Daoy (cell line): ENCODE measurements around the gene DUSP7. TPM values are rescaled to one million over a fixed set of nuclear protein-coding genes. Genes with fewer than 3 reads are reported as not detected.
A peak's percentile ranks its signal among the peaks of the same experiment; 100 is the strongest.

Experiments used
- DNase-seq: peaks from one replicate; pipeline ENCODE4 v3.0.0-alpha.2; 2015; ENCODE audit warnings: low read depth
- total RNA-seq: library from RNA; depleted of rRNA; stranded (reverse); fragments of >200 nt; shearing (Covaris generic); gene quantifications from 2 replicates; pipeline ENCODE4 v1.2.3, GENCODE V29; 2014; rRNA removed

The DUSP7 gene, protein sequence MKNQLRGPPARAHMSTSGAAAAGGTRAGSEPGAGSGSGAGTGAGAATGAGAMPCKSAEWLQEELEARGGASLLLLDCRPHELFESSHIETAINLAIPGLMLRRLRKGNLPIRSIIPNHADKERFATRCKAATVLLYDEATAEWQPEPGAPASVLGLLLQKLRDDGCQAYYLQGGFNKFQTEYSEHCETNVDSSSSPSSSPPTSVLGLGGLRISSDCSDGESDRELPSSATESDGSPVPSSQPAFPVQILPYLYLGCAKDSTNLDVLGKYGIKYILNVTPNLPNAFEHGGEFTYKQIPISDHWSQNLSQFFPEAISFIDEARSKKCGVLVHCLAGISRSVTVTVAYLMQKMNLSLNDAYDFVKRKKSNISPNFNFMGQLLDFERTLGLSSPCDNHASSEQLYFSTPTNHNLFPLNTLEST
- 14.2 TPM in 2 replicates for total RNA-seq

DNA sequence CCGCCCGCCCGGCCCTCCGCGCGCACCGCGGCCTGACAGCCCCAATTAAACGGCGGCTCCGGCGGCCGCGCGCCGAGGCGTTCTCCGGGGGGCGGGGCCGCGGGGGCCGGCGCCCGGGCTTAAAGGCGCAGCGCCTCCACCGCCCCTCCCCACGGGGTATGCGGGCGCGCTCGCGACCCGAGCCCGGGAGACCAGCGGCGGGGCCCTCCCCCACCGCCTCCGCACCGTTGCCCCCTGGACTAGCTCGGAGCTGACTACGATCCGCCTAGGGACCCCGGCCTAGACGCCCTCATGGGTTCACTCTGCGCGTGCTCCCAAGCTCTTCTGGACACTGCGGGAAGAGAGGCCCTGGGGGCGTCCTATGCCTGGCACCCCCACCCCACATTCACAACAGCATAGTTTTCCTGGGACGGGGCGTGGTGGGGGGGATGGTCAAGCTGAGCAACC, at the start of gene DUSP7:
TSS of gene DUSP7 (minus strand) at position 51 of the 447 bp plus-strand sequence. CDS start 205 bp downstream, outside the sequence.
- DNase-seq = peak; percentile 65

DNA sequence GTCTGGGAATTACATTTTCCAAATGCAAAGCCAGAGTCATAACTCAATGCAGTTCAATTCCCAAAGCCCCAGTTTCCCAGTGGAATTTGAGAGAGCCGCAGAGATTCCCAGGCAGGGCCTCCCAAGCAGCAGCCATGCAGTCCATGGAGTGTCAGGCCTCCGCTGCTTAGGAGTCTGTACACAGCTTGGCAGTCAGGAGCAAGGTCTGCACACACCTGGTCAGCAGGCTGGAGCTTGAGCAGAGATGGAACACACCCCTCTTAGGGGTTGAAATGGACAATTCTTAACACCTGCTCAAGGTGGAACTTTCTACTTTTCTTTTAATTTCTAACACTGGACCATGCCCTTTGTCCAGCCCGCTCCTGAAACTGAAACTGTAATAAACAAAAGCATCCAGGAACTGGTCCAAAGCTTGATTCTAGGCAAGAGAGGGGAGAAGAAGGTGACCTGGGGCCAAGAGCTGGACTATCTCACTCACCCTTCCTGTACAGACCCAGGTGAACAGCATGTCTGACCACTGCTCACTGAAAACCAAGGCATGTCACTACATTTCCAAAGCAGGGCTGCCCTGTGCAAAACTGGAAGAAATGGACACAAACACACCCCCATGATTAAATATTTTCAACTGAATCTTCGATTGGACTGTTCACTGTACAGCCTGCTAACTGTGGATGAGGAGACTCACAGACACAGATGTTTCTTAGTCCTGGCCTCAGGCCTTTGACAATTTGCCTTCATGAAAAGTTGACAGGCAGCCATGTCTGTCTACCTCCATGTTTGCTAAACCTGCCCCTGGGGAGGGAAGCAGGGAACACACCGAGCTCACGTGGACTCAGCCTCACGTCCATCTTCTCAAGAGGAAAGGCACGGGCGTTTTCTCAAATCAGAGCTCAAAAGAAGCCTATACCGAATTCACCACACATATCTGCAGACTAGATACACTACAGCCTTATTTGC, 48.6 kb upstream of the DUSP7 start:
- DNase-seq = no peak

DNA sequence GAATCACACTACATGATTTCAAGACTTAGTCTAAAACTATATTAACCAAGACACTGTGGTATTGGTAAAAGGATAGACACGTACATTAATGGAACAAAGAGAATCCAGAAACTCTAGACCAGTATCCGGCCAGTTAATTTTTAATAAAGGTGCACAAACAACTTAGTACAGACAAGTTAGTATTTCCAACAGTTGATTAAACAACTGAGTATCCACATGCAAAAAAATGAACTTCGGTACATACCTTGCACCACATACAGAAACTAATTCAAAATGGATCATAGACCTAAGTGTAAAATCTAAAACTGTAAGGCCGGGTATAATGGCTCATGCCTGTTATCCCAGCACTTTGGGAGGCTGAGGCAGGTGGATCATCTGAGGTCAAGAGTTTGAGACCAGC, 46.6 kb upstream of the DUSP7 start:
- no peak for DNase-seq

DNA sequence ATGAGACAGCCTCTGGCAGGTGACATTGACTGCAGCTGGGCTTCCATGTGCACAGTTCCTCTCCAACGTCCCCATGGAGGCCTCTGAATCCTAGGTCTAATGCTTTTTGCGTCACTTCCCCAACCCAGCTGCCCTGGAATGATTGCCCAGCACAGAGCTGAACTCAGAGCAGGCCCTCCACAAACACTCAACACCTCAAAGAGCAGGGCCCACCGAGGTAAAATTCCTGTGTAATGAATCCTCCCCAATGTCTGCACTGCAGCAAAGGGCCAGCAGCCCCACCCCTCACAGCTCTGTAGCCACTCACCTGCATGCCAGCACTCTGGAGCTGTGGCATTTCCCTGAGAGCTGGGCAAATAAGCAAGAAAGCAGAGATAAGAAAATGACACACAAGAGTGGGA, 42.6 kb upstream of the DUSP7 start:
- peak; percentile 28 for DNase-seq

DNA sequence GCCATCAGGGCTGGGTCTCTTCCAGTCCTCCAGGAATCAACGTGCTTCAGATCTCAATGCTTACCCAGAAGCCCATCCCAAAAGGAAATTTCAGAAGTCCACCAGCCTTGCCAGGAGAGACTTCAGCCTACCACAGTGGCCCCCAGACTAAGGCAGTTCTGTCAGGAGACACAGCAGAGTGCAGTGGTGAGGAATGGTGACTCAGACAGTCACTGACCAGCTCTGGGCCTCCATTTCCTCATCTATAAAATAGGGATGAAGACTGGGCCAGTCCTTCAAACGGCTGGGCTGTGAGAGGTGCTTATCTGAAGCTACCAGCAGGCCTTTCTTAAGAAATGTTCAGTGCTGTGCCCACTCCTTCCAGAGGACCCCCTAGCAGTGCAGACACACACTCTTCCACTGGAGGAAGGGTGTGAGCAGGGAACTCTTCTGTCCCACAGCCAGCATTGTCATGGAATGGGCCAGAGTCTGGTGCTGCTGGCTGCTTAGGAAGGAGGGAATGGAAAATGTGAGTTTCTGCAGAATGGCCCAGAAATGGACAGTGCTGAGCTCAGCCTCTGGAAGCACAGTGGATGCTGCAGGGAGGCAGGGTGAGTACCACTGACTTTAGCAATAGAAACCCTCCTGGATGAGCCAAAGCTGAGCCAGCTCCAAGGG, 41.6 kb upstream of the DUSP7 start:
- no peak for DNase-seq

DNA sequence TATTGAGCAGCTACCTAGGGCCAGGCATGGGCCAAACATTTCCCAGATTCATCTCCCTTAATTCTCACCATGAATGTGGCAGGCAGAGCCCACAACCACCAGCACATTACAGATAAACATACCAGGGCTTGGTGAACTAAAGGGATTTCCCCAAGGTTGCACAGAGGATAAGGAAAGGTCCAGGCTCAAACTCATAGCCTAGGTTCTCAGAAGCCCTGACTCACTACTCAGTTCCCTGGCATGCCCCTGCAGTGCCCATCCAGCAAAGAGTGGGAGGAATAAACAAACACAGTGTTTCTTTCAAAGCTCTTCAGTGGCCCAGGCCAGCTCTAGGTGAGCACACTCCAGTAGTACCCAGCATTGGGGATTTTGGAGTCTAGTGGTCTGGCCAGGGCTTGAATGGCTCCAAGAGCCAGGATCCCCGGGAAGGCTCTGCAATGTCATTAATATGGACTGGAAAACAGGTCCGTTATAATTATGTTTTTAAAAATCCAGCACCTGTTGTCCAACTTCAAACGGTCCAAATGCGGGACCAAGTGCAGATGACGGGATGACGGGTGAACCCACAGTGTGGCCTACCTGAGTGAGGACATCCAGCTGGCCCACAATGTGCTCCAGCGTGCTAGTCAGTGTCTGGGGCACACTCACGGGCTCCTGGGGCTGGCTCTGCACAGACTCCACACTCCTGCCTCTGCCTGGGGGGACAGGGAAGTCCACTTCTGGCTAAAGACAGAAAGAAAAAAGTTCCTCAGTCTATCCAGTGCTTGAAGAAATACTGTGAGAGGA, 39.8 kb upstream of the DUSP7 start:
- no peak for DNase-seq

DNA sequence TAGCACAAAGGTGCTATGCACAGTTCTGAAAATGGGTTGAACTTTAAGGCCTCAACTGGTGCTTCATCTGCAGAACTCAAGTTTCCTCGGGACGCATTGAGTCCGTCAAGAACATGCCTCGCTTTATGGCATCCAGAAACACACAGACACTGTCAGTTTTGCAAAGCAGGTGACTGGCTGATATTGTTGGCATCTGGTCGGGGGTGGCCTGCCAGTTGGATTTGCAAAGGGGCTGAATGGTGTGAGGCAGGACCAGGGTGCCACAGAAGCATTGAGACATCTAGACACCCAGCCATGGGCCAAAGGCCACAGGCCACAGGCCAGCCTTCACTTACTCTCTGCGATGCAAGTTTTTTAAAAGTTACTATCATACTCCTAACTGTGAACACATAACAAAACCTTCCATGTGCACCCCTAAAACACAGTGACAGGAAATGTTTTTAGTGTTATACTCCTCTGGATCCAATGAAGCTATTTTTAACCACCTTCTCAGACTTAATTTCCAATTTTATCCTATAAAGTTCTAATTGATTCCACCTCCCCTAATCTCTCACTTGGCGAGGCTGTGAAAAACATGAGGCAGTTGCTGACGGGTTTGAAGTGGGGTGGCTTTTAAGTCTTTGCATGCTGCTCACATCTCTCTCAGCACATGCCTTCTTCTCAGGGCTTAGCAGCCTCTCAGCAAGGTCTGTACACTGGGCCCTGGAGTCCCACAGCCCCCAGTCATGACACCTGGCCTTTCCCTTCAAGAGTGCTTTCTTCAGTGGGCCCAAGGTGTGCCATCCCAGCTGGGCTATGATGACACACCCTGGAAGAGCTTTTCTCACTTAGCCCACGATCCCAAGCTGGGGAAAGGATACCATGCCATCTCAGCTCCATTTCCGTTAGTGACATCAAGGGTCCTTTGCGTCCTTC, 38.5 kb upstream of the DUSP7 start:
- no peak for DNase-seq

DNA sequence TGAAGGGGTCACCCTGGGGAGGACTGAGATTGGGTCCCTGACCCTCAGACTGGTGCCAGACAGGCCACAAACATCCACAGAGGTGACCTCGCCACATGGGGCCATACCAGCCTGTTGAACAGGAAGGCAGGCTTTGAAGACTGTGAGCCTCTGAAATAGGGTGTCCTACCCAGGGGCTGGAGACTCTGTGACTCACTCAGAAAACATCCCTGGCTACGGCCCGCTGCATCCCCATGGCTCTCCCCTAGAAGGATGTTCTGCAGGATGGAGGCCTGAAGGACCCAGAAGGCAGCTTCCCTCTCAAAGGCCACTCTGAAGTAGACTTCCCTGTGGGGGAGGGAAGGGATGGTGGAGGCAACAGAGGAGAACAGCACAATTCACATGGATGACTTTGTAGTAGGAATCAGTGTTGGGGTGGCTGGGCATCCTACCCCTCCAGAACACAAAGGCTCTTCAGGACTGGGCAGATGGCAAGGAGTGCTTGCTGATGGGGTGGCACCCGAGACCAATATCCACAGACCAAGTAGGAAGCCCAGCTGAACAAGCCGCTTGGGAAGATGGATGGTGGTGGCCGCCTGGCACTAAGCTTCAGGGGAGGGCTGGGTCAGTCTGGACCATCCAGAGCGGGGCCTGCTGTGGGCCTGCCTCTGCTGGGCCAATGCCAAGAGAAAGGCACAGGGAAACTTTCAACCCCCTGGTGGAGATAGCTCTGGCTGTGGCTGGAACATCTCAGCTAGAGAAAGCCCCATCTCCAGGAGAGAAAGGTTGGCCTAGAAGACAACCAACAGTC, 37.6 kb upstream of the DUSP7 start:
- DNase-seq = peak; percentile 53

DNA sequence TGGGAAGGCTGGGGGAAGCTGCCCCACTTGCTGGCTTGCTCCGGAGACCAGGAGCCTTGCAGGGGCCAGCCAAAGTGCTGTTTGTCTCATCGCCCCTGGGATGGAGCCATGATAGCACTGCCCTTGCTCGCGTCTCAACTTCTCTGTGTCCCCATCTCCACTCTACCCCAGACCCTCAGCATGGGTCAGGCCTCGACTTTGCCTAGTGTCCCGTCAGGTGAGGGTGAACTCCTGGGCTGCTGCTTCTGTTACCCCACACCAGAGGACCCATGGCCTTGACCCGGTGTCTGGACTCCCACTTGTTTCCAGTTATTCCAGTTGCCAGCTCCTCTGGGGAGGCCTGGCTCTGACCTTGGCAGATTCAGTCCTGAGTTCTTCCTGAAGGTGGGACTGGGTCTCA, 36.5 kb upstream of the DUSP7 start:
- no peak for DNase-seq

DNA sequence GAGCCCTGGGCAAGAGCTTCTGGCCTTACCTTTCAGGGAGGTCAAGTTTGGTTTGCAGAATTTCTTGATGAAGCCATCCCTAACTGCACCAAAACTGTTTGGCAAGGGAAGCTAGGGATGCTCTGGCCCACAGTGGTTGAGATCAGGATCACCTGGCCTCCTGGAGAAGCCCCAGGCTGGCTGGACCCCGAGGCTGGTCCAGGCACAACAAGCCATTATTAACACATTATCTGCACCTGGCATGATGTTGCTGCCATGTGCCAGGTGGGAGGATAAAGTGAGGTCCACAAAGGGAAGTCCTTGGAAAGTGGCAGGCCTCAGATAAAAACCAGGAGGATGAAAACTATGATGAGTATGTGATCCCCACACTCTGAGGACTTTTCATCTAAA, 35.9 kb upstream of the DUSP7 start:
- no peak for DNase-seq

DNA sequence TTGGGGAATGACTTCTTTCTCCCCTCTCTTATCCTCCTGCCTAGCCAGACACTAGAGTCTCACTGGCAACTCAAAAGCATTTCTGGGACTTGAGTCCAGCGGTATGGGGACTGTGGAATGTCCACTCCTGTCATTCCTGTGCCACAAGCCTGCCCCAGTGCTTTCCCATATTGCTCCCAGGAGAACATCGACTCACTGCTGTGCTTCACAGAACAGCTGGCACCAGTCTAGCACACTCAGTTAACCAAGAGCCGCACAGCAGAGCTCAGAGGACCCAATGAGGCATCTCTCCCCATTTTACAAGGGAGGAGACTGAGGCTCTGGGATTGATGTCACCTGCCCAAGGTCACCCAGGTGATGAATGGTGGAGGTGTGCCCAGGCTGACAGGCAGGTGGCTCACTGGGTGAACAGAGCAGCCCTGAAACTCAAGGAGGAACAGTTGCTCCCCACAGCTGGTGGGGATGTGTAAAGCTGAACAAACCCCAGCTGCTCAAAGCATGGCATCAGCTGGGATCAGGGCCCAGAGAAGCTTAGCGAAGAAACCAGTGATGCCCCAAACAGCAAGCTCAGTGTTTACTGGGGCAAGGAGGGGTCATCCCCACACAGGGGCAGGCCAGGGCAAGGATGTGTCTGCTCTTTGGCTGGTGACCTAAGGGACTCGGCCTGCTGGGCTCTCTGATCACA, 35.4 kb upstream of the DUSP7 start:
- no peak for DNase-seq

DNA sequence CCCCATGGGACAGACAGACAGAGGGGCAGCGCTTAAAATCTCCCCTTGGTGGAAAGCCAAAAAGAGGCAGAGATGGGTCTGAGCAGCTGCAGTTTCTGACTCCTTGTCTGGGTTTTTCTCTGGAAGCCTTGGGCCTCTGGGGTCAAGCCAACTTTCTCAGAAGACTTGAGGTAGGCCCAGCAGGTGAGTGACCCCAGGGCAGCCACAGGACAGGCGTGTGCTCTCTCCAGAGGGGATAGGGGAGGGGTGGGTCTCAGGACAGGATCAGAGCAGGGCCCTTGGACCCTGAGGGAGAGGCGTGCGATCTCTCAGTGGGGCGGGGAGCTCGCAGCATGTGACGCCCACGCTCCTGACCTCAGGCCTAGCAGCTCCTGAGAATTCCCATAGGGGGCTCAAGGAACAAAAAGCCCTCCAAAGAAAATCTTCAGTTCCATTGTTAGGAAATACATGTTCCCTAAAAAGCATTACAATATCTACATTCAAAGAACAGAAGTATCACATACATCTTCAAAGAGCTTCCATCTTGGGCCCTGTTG, 34.6 kb upstream of the DUSP7 start:
- DNase-seq = no peak

DNA sequence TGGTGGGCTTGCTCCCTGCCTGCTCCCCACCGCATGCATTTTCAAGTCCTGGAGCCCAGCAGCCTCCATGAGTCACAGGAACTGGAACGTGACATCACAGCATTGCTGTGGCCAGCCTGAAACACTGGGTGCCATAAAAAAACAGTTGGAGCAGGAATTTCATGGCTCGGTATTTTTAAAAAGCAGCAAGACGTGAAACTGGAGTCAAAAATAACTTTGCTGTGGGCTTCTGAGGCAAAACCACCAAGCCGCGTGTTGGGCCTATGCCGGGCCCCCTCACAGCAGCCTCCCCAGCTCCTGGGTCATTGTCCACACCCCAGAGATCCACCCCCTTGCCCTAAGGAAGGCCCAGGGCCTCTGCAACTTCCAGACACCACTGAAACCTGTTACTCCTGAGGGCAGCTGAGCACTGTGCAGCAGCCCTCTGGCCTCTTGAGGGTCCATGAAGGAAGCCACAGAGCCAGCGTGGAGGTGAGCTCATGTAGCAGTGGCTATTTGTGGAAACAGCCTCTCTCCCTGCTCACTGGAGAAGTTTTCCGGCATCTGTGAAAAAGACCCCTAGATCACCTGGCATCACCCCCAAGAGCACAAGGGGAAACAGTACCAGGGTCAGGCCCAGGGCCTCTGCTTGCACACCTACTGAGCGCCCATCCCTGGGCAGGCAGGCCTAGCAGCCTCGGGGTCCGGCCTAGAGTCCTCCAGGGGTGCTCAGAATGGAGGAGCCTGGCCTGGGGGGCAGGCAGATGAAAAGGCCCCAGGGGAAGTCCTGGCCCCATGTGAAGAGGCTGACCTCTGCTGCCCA, 34.0 kb upstream of the DUSP7 start:
- DNase-seq = peak; percentile 83

DNA sequence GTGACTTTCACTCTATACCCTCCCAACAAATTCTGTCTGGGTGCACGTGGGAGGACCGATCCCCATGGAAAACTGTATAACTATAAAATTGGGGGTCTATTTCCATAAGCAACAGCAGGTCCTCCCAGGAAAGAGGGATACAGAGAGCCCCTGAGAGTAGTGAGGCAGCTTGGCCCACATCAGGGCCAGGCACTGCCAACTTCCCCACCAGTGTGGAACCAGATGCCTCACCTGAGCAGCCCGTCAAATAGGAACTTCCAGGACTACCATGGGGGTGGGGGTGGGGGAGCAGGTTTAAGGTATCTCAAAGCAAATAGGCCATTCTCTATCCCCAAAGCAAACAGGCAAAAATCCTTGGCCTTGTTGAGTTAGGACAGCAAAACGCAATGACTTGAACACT, 33.3 kb upstream of the DUSP7 start:
- DNase-seq = no peak

DNA sequence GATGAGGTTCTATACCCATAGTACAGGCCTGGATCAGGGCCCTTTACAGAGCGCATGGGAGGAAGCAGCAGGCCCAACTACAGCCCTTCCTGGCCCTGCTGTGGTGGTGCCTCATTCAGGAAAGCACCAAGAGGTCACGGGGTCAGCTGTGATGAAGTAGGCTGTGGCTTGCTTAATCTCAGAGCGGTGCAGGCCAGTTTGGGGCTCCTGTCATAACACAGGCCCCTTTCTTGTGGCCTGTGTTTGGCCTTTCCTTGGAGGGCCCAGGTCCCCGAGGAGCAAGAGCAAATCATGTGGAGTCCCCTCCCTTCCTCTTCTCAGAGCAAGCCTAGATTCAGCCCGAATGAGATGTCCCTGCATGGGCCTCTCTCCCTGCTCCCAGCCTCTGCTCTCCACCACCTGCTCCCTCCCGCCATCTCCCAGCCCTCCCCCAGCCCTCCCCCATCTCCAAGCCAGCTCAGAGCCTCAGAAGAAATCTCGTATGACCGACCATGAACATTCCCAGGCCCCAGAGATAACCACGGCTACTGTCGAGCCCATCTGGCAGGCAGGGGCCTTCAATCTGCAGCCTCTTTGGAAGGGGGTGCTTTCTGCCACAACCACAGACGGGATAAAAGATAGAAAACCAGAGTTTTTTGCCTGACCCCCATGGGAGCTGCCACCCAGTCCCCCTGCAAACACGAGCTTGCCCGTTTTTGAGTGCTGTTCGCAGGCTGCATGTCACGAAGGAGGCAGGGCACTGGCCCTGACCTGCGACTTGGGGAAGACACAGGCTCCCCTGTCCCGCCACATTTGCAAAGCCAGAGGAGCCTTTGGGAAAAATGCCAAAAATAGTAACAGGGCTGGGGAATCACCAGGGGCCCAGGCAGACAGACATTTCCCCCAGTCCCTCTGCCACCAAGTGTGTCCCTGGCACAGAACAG, 32.3 kb upstream of the DUSP7 start:
- DNase-seq = peak; percentile 34

DNA sequence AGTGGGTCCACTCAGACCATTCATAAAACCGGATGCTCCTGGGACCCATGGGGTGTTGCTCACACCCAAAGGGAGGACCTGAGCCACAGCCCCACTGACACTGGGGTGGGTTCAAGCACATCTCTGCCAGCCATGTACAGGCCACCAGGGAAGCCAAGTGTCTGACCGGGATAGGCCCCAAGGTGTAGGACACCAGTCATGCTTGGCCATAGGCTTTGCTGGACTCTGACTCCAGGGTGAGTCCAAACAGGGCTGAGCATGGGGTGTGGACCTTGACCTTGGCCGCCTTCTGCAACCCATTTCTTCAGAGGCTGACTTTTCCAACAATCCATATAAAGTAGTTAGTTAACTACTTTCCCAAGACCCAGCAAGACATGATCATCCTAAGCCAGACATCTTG, 31.4 kb upstream of the DUSP7 start:
- DNase-seq = no peak
